HTR-8/SVneo (cell line): Measurements from ENCODE around the gene CAMTA1.
"Not testable (repeated sequence)": the region's sequence is repeated elsewhere in the genome, so short reads cannot be mapped to it uniquely, and the experiment has no call there.

Experiments used
- DNase-seq: peaks from one replicate; pipeline ENCODE4 v3.0.0; 2011; ENCODE audit warnings: low spot score, mixed read lengths; ENCODE audit not compliant: insufficient read length
- FAIRE-seq: peaks from 2 replicates; lab custom pipeline; 2011; peaks lifted over from hg19 to GRCh38; lab: Jason Lieb, UNC

CAMTA1 gene

DNA sequence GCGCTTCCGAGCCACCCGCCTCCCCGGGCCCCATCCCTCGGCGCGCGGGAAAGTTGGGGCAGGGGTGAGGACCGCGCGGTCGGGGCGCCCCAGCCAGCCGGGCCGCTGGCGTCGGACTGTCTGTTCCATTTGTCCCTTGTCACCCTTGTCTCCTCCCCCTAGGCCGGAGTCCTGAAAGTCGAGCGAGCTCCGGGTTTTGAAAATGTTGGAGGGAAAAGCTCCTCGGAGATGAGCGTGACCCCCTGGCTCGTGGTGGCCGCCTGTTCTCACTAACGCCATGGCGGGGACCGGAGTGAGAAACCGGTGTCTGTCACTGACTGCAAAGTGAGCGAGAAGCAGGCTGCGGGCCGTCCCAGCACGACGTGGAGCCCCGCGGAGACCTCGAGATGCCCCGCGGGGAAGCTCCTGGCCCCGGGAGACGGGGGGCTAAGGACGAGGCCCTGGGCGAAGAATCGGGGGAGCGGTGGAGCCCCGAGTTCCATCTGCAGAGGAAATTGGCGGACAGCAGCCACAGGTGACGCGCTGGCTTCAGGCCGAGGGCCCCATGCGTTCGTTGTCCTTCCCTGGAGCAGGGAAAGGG, 999.3 kb downstream of the CAMTA1 start:
- no peak for FAIRE-seq
- DNase-seq: no peak

DNA sequence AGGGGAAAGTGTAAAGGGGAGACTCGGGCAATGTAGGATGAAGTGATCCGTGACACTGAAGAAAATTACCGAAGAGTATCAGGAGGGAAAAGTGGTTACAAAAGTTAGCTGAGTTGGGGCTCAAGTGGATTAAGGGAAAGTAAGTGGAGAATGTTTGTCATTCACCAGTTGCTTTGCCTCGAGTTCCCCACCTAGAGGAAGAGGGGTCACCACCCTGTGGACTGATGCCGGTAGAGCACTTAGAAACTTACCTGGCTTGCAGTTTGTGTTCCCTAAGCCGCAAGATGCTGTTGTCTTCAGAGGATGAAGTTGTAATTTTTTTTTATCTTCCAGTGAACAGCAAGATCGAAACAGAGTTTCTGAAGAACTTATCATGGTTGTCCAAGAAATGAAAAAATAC, 999.9 kb downstream of the CAMTA1 start:
- DNase-seq (no peak), FAIRE-seq (no peak)

DNA sequence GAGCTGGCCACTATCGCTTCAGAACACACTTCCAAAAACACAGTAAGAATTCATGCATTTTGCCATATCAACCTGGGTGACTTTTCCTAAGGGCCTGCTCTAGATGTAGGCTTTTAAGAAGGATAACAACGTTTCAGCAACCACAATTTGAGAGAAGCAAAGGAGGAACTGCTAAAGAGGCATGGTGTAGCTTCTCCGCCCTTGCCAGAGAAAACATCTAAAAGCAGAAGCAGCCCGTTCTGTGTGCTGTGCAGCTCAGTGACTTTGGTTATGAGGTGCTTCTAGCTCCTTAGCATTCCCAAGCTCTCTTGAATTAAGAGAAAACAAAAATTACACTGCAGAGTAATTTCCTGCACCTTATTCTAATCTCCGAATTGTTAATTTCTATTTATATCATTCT, 1001.5 kb downstream of the CAMTA1 start:
- DNase-seq: no peak
- no peak for FAIRE-seq

DNA sequence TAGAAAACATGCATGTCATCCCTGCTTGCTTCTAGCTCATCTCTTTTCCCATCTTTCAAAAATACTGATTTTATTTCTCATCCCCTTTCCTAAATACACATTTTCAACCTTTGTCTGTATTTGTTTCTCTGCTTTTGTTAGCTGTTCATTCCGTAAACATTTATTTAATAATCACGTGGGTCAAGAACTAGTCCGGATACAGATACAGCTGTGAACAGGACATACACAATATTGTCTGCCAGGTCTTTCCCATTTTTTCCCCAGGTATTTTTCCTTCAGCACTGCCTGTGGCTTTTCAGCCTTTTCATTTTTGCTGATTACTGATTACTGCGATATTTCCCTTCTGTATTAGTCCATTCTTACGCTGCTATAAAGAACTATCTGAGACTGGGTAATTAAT, 1004.6 kb downstream of the CAMTA1 start:
- DNase-seq (no peak), FAIRE-seq (no peak)

DNA sequence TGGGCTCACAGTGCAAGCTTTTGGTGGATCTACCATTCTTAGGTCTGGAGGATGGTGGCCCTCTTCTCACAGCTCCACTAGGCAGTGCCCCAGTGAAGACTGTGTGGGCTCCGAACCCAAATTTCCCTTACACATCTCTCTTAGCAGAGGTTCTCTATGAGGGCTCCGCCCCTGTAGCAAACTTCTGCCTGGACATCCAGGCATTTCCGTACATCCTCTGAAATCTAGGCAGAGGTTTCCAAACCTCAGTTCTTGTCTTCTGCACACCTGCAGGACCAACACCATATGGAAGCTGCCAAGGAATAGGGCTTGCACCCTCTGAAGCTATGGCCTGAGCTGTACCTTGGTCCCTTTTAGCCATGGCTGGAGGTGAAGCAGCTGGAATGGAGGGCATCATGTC, 1005.8 kb downstream of the CAMTA1 start:
- FAIRE-seq, DNase-seq: not testable (repeated sequence)

DNA sequence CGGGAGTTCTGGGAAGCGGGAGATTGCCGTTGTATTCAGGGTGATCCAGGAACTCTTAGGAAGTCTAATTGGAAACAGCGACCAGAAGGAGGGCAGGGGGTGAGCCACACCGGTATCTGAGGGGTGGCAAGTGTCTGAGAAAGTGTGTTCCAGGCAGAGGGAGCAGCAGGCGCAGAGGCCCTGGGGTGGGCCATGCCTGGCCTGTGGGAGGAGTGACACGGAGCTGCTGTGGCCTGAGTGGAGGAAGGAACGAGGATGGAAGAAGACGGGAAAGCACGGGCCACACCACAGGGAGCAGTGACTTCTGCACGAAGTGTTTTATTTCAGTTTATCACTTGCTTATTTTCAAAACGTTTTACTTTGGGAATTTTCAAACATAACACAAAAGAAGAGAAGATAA, 1010.2 kb downstream of the CAMTA1 start:
- no peak for DNase-seq
- no peak for FAIRE-seq

DNA sequence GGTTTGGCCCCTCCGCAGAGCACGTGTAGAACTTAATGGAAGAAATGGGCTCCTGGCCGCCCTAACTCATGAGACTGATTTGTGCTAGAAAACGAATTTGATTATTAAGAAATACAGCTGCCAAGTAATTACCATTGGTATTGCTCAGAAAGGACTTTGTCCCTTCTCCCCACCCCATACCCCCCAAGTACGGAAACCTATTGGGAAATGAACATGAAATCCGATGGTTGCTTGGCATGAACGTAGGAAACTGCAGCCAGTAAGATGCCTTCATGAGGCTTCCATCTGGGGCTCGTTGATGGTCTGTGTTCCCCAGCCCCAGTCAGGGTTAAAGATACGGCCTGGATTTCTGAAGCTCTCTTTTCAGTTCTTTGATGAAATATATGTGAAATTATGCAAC, 1020.2 kb downstream of the CAMTA1 start:
- FAIRE-seq (no peak), DNase-seq (no peak)

DNA sequence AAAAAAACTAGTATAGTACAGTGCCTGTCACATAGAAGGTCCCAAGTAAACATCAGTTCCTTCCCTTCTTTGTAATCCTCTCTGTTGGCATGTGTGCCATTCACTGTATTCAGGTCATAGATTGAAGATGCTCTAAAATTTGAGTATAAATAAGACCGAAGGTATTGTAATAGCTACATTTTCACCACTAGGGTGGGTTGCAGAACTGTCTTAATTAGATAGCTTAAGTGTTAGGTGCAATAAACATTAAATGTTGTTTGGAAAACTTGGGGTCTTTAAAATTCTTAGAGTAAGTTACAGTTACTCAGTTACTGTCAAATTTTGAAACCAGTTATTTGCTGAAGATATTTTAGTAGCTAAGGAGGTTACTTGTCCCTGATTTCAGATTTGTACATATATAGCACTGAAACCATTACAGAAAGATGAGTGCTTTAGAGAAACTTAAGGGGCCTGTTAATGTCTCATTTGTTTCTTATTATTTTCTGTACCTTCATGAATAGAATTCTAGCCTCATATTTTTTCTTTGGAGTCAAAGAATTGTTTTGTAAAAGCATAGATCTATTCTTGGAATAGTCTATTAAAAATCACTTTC, 1023.1 kb downstream of the CAMTA1 start:
- FAIRE-seq: no peak

DNA sequence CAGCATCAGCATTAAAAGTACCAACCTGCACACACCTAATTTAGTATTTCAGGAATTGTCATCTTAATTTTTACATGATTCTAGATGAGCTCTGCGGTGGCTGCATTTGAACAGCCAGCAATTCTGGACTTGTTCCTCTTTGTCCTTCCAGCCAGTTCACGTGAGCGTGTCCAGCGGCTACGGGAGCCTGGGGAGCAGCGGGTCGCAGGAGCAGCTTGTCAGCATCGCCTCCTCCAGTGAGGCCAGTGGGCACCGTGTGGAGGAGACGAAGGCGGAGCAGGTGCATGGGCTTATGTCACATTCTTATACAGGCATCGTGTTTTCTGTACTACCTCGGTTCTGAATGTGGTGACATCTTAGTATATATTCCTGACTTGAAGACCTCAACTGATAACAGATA, 1024.5 kb downstream of the CAMTA1 start:
- no peak for DNase-seq

More for the DNA sequence above, 1023.1 kb downstream of the CAMTA1 start:
- peak; percentile 12 for DNase-seq

DNA sequence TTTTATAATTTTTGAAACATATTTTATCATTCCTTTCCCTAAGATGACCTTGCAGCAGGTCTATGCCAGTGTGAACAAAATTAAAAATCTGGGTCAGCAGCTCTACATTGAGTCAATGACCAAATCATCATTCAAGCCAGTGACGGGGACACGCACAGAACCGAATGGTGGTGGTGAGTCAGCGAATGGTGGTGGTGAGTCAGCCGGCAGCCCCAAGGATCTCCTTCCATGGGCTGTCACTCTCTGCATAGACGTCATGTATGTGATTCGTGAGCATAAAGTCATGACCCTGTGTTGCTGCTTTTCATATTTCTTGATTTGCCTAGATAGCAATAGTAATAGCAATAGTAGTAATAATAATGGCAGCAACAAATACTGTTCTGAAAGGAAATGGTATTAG, 1025.1 kb downstream of the CAMTA1 start:
- FAIRE-seq (peak; percentile 83), DNase-seq (peak; percentile 41)

More for the DNA sequence above, 1024.5 kb downstream of the CAMTA1 start:
- FAIRE-seq: no peak

DNA sequence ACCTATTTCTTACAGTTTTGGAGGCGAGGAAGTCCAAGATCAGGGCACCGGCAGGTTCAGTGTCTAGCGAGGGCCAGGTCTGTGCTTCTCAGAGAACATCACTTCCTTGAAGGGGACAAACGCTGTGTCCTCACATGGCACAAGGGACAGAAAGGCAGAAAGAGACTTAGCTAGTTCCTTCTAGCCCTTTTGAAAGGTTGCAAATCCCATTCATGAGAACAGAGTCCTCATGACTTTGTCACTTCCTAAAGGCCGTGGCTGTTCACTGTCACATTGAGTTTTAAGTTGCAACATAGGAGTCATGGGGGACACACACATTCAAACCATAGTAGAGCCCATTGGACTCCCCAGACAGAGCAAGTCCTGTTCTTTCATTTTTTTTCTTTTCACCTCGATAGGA, 1026.2 kb downstream of the CAMTA1 start:
- no peak for DNase-seq
- FAIRE-seq: no peak

DNA sequence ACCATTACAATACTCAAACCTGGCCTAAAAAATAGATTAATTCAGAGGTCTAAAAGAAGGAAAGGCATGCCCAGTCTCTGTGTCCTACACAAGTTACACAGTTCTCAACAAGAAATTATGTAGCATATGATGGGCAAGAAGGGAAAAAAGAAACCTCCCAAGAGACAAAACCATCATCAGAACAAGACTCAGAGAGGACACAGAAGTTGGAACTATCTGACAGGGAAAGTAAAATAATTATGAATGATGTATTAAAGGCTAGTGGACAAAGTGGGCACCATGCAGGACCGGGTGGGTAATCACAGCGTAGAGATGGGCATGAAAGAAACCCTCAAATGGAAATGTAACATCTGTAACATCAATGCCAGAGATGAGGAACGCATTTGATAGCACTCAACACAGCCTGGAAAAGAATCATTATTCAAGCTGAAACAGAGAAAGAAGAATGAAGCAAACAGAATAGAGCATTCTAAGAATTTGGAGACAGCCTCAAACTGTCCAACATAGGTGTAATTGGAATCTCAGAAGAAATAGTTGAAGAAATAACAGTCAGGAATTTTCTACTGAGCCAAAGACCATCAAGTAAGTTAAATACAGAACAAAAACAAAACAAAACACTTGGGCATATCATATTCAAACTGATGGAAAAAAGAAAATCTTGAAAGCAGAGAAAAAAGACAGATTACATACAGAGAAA, 1028.6 kb downstream of the CAMTA1 start:
- FAIRE-seq: no peak
- DNase-seq: no peak
